ENCODE data around the gene NTNG1.

GRCh38 chr1:107228704-107229371 is 88.0 kb downstream of the NTNG1 start:
- no peak for TF ChIP-seq CTCF (IDR thresholded peaks at IDR 0.05)
- TF ChIP-seq EZH2 (IDR thresholded peaks at IDR 0.05): no peak

Data from neural progenitor cell (in vitro differentiated cells).